A673 (cell line): ENCODE measurements around the gene TXNDC8. TPM values are rescaled to one million over a fixed set of nuclear protein-coding genes. Genes with fewer than 3 reads are reported as not detected.

Experiments used
- BruUV-seq: library from RNA; stranded (reverse); fragments of 400-500 nt; replicated peaks from 2 replicates; lab custom pipeline; 2021; lab: Mats Ljungman, UMichigan
- CTCF ChIA-PET: fragments of 300-600 bp; sonication (Branson Sonifier 250); formaldehyde crosslinking; loops from one replicate; lab custom pipeline; 2022; ENCODE audit warnings: antibody characterized with exemption; lab: Charles Lee
- POLR2A ChIA-PET: fragments of 300-600 bp; sonication (Branson Sonifier 250); formaldehyde crosslinking; loops from one replicate; lab custom pipeline; 2022; ENCODE audit warnings: antibody characterized with exemption; ENCODE audit not compliant: low non-redundant PET; lab: Charles Lee
- DNase-seq: peaks from one replicate; pipeline ENCODE4 v3.0.0-alpha.2; 2015; ENCODE audit warnings: low spot score
- H3K27ac ChIP-seq: fragments of 200-600 bp; sonication (generic); 2 replicates; pipeline ENCODE4 v1.5.1; 2016; ENCODE audit warnings: mixed run types, low read depth, mild to moderate bottlenecking, mixed read lengths, antibody characterized with exemption, low read length; ENCODE audit not compliant: poor library complexity, severe bottlenecking
- H3K27me3 ChIP-seq: fragments of 200-600 bp; sonication (generic); replicated peaks from 2 replicates; pipeline ENCODE4 v1.6.1; 2017; ENCODE audit warnings: mixed run types, low read depth, mild to moderate bottlenecking, mixed read lengths, antibody characterized with exemption, low read length; ENCODE audit not compliant: insufficient read depth, poor library complexity
- H3K36me3 ChIP-seq: fragments of 200-600 bp; sonication (generic); 2 replicates; pipeline ENCODE4 v1.6.1; 2016; ENCODE audit warnings: mixed run types, mild to moderate bottlenecking, mixed read lengths, antibody characterized with exemption, low read length; ENCODE audit not compliant: insufficient read depth, poor library complexity, severe bottlenecking
- H3K4me1 ChIP-seq: fragments of 200-600 bp; sonication (generic); 2 replicates; pipeline ENCODE4 v1.6.1; 2017; ENCODE audit warnings: mixed run types, mild to moderate bottlenecking, mixed read lengths, antibody characterized with exemption, low read length; ENCODE audit not compliant: insufficient read depth, poor library complexity, severe bottlenecking
- H3K4me3 ChIP-seq: fragments of 200-600 bp; sonication (generic); 2 replicates; pipeline ENCODE4 v1.5.1; 2016; ENCODE audit warnings: low read depth, mixed run types, mild to moderate bottlenecking, mixed read lengths, low read length; ENCODE audit not compliant: poor library complexity, severe bottlenecking
- H3K9me3 ChIP-seq: fragments of 200-600 bp; sonication (generic); 2 replicates; pipeline ENCODE4 v1.6.1; 2016; ENCODE audit warnings: mixed run types, low read depth, mild to moderate bottlenecking, mixed read lengths, antibody characterized with exemption, low read length; ENCODE audit not compliant: poor library complexity, severe bottlenecking
- EZH2 ChIP-seq: fragments of 200-600 bp; sonication (generic); IDR thresholded peaks from 2 replicates; pipeline ENCODE4 v1.6.1; 2017; ENCODE audit warnings: borderline replicate concordance, low read depth, mild to moderate bottlenecking, mixed read lengths, antibody characterized with exemption, low read length; ENCODE audit not compliant: poor library complexity, severe bottlenecking
- intact Hi-C: fragments of 100-400 bp; cut with micrococcal nuclease; formaldehyde crosslinking; loops from one replicate; pipeline ENCODE4 v1.10.0; 2022; ENCODE audit not compliant: unreplicated experiment
- total RNA-seq: library from RNA; stranded (reverse); gene quantifications from 2 replicates; pipeline ENCODE4 v1.2.3, GENCODE V29; 2021
- TF ChIP-seq, protein P1 (sequence below): fragments of 300-800, 200-600 bp; sonication (generic); conservative IDR thresholded peaks from 2 replicates; pipeline ENCODE4 v1.5.1; 2017; ENCODE audit warnings: low read depth, mild to moderate bottlenecking, antibody characterized with exemption, low read length, moderate library complexity, mixed read lengths

Gene TXNDC8
- total RNA-seq, 1 experiment from 2014 or later = not detected

GRCh38 chr9:110276781-110277180 is 60.9 kb downstream of the TXNDC8 start:
- TF ChIP-seq, protein P1, sequence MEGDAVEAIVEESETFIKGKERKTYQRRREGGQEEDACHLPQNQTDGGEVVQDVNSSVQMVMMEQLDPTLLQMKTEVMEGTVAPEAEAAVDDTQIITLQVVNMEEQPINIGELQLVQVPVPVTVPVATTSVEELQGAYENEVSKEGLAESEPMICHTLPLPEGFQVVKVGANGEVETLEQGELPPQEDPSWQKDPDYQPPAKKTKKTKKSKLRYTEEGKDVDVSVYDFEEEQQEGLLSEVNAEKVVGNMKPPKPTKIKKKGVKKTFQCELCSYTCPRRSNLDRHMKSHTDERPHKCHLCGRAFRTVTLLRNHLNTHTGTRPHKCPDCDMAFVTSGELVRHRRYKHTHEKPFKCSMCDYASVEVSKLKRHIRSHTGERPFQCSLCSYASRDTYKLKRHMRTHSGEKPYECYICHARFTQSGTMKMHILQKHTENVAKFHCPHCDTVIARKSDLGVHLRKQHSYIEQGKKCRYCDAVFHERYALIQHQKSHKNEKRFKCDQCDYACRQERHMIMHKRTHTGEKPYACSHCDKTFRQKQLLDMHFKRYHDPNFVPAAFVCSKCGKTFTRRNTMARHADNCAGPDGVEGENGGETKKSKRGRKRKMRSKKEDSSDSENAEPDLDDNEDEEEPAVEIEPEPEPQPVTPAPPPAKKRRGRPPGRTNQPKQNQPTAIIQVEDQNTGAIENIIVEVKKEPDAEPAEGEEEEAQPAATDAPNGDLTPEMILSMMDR = no peak
- no peak for TF ChIP-seq EZH2
- DNase-seq = no peak
- ChIA-PET CTCF (no interaction called here), POLR2A (no interaction called here)
- H3K36me3 ChIP-seq = no peaks in the 10 kb centered on the region
- H3K4me1 ChIP-seq = no peaks in the 10 kb centered on the region
- H3K27me3 ChIP-seq = no peaks in the 10 kb centered on the region
- H3K27ac ChIP-seq = no peak overlapping the region
- H3K4me3 ChIP-seq = no peak overlapping the region
- intact Hi-C loops = no loop called here
- no peaks in the 10 kb centered on the region for H3K9me3 ChIP-seq
- BruUV-seq = no TSS peak

GRCh38 chr9:110270211-110270995 is 67.3 kb downstream of the TXNDC8 start:
- H3K4me1 ChIP-seq = no peaks in the 10 kb centered on the region
- TF ChIP-seq, protein P1 = no peak
- no peak for TF ChIP-seq EZH2
- no peaks in the 10 kb centered on the region for H3K9me3 ChIP-seq
- no peaks in the 10 kb centered on the region for H3K36me3 ChIP-seq
- CTCF ChIA-PET = no interaction called here
- H3K27me3 ChIP-seq = no peaks in the 10 kb centered on the region
- no peak overlapping the region for H3K27ac ChIP-seq
- POLR2A ChIA-PET = no interaction called here
- H3K4me3 ChIP-seq = no peak overlapping the region
- no peak for DNase-seq
- BruUV-seq = no TSS peak
- intact Hi-C loops = no loop called here

DNA sequence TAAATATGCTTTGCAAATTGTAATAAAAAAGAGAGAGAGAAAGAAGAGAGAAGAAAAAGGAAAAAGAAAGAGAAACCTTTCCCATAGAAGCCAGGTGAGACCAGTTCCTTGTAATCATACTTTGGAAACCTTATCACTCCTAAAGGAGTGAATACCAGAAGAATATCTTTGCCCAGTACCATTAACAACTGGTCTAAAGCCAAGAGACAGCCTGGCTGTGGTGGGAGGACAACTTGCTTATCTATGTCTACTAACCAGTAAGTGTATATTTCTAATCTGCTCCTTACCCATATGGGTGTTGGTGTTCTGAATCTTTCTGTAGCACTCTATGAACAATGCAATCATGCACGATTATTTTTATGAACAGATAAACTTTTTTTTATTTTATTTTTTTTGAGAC is 70.9 kb downstream of the TXNDC8 start:
- BruUV-seq = no TSS peak
- POLR2A ChIA-PET = no interaction called here
- Histone ChIP-seq H3K4me3 (no peak overlapping the region), H3K27me3 (no peaks in the 10 kb centered on the region), H3K9me3 (peaks cover 4% of the 10 kb centered on the region), H3K27ac (no peak overlapping the region), H3K4me1 (no peaks in the 10 kb centered on the region), H3K36me3 (no peaks in the 10 kb centered on the region)
- TF ChIP-seq, protein P1 = no peak
- TF ChIP-seq EZH2 = no peak
- CTCF ChIA-PET = no interaction called here
- intact Hi-C loops = no loop called here
- no peak for DNase-seq
